Hypothalamus (tissue), 51 donors: ENCODE results near the gene LRRC71.

Source experiments
- DNase-seq, 51 donors: peaks; one replicate each; lab custom pipeline; 2025; lab: John Stamatoyannopoulos, UW

Gene LRRC71

GRCh38 chr1:156920233-156921052, at the start of gene LRRC71:
TSS of gene LRRC71 (plus strand) at chr1:156920632. CDS start at chr1:156920804, 172 bp downstream.
- peak in 31 of 51 donors; percentile 4 to 70 (median 32) for DNase-seq

GRCh38 chr1:156873659-156874058, 46.8 kb upstream of the LRRC71 start:
- no peak for DNase-seq

- no peak for DNase-seq
Measured at GRCh38 chr1:156874142-156874541, 46.3 kb upstream of the LRRC71 start.

- no peak for DNase-seq
Measured at GRCh38 chr1:156874572-156875340, 45.7 kb upstream of the LRRC71 start.

- no peak for DNase-seq
Measured at GRCh38 chr1:156875341-156875615, 45.2 kb upstream of the LRRC71 start.

GRCh38 chr1:156876281-156876680, 44.2 kb upstream of the LRRC71 start:
- no peak for DNase-seq

- no peak for DNase-seq
Measured at GRCh38 chr1:156877433-156878170, 42.8 kb upstream of the LRRC71 start.

- no peak for DNase-seq
Measured at GRCh38 chr1:156879876-156880275, 40.6 kb upstream of the LRRC71 start.

GRCh38 chr1:156880473-156880872, 40.0 kb upstream of the LRRC71 start:
- no peak for DNase-seq

GRCh38 chr1:156881101-156881500, 39.3 kb upstream of the LRRC71 start:
- no peak for DNase-seq

GRCh38 chr1:156881663-156882062, 38.8 kb upstream of the LRRC71 start:
- no peak for DNase-seq

- DNase-seq, result no peak
Measured at GRCh38 chr1:156882543-156882942, 37.9 kb upstream of the LRRC71 start.

GRCh38 chr1:156883919-156884318, 36.5 kb upstream of the LRRC71 start:
- no peak for DNase-seq

GRCh38 chr1:156884560-156885184, 35.8 kb upstream of the LRRC71 start:
- no peak for DNase-seq

- no peak for DNase-seq
Measured at GRCh38 chr1:156885314-156885713, 35.1 kb upstream of the LRRC71 start.

- no peak for DNase-seq
Measured at GRCh38 chr1:156885880-156886355, 34.5 kb upstream of the LRRC71 start.

- no peak for DNase-seq
Measured at GRCh38 chr1:156886583-156887281, 33.7 kb upstream of the LRRC71 start.

GRCh38 chr1:156887317-156887716, 33.1 kb upstream of the LRRC71 start:
- no peak for DNase-seq

- no peak for DNase-seq
Measured at GRCh38 chr1:156887734-156888133, 32.7 kb upstream of the LRRC71 start.
